Cardiac muscle cell (in vitro differentiated cells and primary cell): ENCODE results near the gene RCSD1. TPM values are rescaled to one million over a fixed set of nuclear protein-coding genes. Genes with fewer than 3 reads are reported as not detected.

ENCODE experiments used
- DNase-seq, 2 donors: peaks; one replicate each; pipeline versions ENCODE4 v3.0.0 to v3.0.0-alpha.2; 2010 to 2017; ENCODE audit warnings: low read depth in 1 of 2, low spot score in 1 of 2
- H3K27ac ChIP-seq: fragments of 200-600 bp; sonication (generic); 2 replicates; pipeline ENCODE4 v1.5.1; 2016
- H3K27me3 ChIP-seq: fragments of 200-600 bp; sonication (generic); 2 replicates; pipeline ENCODE4 v1.6.0; 2016; ENCODE audit warnings: control low read depth
- H3K36me3 ChIP-seq: fragments of 200-600 bp; sonication (generic); 2 replicates; pipeline ENCODE4 v1.5.1; 2016; ENCODE audit warnings: control low read depth
- H3K4me1 ChIP-seq: fragments of 200-600 bp; sonication (generic); 2 replicates; pipeline ENCODE4 v1.8.1; 2017; ENCODE audit warnings: low read depth, mild to moderate bottlenecking, mixed run types
- H3K4me3 ChIP-seq: fragments of 200-600 bp; sonication (generic); 2 replicates; pipeline ENCODE4 v1.5.1; 2016; ENCODE audit warnings: mild to moderate bottlenecking
- H3K9me3 ChIP-seq: fragments of 200-600 bp; sonication (generic); 2 replicates; pipeline ENCODE4 v1.5.1; 2017; ENCODE audit warnings: low read depth, mild to moderate bottlenecking, control low read depth
- polyA plus RNA-seq: library from polyadenylated mRNA; unstranded; fragments of >200 nt; fragmentation: Nextera tagmentation; extraction: Ambion mirVana; gene quantifications from 2 replicates; pipeline ENCODE4 v1.2.1, GENCODE V29; 2016
- total RNA-seq: library from RNA; depleted of rRNA; stranded (reverse); fragments of >200 nt; gene quantifications from 2 replicates; pipeline ENCODE4 v1.2.3, GENCODE V29; 2016
- TF ChIP-seq, protein P1 (sequence below): IDR thresholded peaks from 2 replicates; pipeline ENCODE4 v1.5.1; 2012; ENCODE audit warnings: low read depth, mild to moderate bottlenecking, low read length

Gene RCSD1
- total and polyA plus RNA-seq, 2 experiments from 2014 or later: 77.3 to 317 TPM

- Histone ChIP-seq H3K27ac (no peak overlapping the region), H3K36me3 (no peaks in the 10 kb centered on the region), H3K9me3 (no peaks in the 10 kb centered on the region), H3K4me3 (no peak overlapping the region), H3K4me1 (peaks cover 7% of the 10 kb centered on the region), H3K27me3 (no peaks in the 10 kb centered on the region)
- TF ChIP-seq, protein P1, sequence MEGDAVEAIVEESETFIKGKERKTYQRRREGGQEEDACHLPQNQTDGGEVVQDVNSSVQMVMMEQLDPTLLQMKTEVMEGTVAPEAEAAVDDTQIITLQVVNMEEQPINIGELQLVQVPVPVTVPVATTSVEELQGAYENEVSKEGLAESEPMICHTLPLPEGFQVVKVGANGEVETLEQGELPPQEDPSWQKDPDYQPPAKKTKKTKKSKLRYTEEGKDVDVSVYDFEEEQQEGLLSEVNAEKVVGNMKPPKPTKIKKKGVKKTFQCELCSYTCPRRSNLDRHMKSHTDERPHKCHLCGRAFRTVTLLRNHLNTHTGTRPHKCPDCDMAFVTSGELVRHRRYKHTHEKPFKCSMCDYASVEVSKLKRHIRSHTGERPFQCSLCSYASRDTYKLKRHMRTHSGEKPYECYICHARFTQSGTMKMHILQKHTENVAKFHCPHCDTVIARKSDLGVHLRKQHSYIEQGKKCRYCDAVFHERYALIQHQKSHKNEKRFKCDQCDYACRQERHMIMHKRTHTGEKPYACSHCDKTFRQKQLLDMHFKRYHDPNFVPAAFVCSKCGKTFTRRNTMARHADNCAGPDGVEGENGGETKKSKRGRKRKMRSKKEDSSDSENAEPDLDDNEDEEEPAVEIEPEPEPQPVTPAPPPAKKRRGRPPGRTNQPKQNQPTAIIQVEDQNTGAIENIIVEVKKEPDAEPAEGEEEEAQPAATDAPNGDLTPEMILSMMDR: no peak
- no peak for DNase-seq
Measured at GRCh38 chr1:167744901-167745300, 114.9 kb downstream of the RCSD1 start.

DNA sequence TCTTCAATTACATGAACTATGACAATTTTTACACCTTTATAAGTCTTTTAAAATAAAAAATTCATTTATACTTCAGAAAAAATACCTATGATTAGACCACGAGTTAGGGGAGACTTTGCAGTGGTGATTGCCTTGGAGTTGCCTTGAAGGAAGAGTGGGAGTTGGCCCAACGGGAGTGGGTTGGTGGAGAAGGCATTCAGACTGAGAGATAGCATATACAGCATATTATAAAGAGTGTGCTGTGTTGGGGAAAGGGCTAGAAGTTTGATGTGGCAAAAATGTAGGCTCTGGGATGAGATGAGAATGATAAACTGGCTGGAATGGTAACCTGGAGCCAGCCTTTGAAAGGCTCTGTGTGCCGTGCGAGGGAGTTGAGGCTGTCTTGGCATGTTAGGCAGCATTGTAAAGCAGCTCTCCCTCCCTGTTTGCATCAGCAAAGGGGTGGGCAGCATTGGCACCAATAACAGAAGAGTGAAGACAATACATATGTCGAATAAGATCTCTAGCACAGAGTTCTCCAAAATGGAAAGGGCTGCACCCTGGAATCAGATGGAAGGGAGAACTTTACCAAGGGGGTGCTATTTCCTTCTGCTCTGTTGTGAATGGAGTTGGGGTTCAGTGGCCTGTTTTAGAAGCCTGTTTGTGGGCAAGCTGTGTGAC is 116.1 kb downstream of the RCSD1 start:
- no peaks in the 10 kb centered on the region for H3K9me3 ChIP-seq
- no peaks in the 10 kb centered on the region for H3K36me3 ChIP-seq
- no peak overlapping the region for H3K4me3 ChIP-seq
- no peak for DNase-seq
- TF ChIP-seq, protein P1: no peak
- H3K4me1 ChIP-seq: peaks cover 7% of the 10 kb centered on the region
- no peaks in the 10 kb centered on the region for H3K27me3 ChIP-seq
- no peak overlapping the region for H3K27ac ChIP-seq

- Histone ChIP-seq H3K27me3 (no peaks in the 10 kb centered on the region), H3K27ac (no peak overlapping the region), H3K36me3 (no peaks in the 10 kb centered on the region), H3K9me3 (no peaks in the 10 kb centered on the region), H3K4me1 (peaks cover 12% of the 10 kb centered on the region), H3K4me3 (no peak overlapping the region)
- no peak for DNase-seq
- TF ChIP-seq, protein P1: no peak
Measured at GRCh38 chr1:167746988-167747655, 117.1 kb downstream of the RCSD1 start.

DNA sequence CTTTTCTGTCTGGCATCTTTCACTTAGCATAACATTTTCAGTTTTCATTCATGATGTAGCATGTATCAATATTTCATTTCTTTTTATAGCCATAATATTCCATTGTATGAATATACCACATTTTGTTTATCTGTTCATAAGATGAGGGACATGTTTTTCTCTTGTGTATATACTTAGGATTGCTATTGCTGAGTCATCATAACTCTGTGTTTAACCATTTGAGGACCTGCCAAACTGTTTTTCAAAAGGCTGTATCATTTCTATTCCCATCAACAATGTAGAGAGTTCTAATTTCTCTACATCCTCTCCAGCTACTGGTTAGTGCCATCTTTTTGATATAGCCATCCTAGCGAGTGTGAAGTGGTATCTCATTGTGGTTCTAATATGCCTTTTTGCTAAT is 118.0 kb downstream of the RCSD1 start:
- Histone ChIP-seq H3K27me3 (no peaks in the 10 kb centered on the region), H3K4me1 (peaks cover 16% of the 10 kb centered on the region), H3K36me3 (no peaks in the 10 kb centered on the region), H3K27ac (no peak overlapping the region), H3K4me3 (no peak overlapping the region), H3K9me3 (no peaks in the 10 kb centered on the region)
- peak in 1 of 2 donors; percentile 34 for DNase-seq
- TF ChIP-seq, protein P1: no peak

- TF ChIP-seq, protein P1: no peak
Measured at GRCh38 chr1:167748906-167749305, 118.9 kb downstream of the RCSD1 start.

More at GRCh38 chr1:167748906-167749305, 118.9 kb downstream of the RCSD1 start:
- Histone ChIP-seq H3K27me3 (no peaks in the 10 kb centered on the region), H3K4me3 (no peak overlapping the region), H3K27ac (no peak overlapping the region), H3K4me1 (peaks cover 16% of the 10 kb centered on the region), H3K9me3 (no peaks in the 10 kb centered on the region), H3K36me3 (no peaks in the 10 kb centered on the region)
- peak in 1 of 2 donors; percentile 47 for DNase-seq
